Nephron progenitor cell (in vitro differentiated cells): ENCODE measurements around the gene ZNF850.
"Not testable (repeated sequence)": the region's sequence is repeated elsewhere in the genome, so short reads cannot be mapped to it uniquely, and the experiment has no call there.

Experiments used
- DNase-seq: peaks from one replicate; pipeline ENCODE4 v3.0.0; 2021
- H3K27ac Mint-ChIP-seq: 2 replicates; pipeline ENCODE4 v1.8.0; 2021; ENCODE audit warnings: mild to moderate bottlenecking, moderate library complexity, mixed read lengths
- H3K27me3 Mint-ChIP-seq: 2 replicates; pipeline ENCODE4 v1.8.0; 2021; ENCODE audit warnings: mild to moderate bottlenecking, low read depth, mixed read lengths; ENCODE audit not compliant: poor library complexity
- H3K36me3 Mint-ChIP-seq: 2 replicates; pipeline ENCODE4 v1.8.0; 2021; ENCODE audit warnings: low read depth, mixed read lengths
- H3K4me1 Mint-ChIP-seq: 2 replicates; pipeline ENCODE4 v1.8.0; 2021; ENCODE audit warnings: mixed read lengths
- H3K4me3 Mint-ChIP-seq: 2 replicates; pipeline ENCODE4 v1.8.0; 2021; ENCODE audit warnings: mild to moderate bottlenecking, moderate library complexity, mixed read lengths
- H3K9me3 Mint-ChIP-seq: 2 replicates; pipeline ENCODE4 v1.8.0; 2021; ENCODE audit warnings: mild to moderate bottlenecking, moderate library complexity, mixed read lengths
- CTCF ChIP-seq: fragments of 200-600 bp; sonication (generic); IDR thresholded peaks from 2 replicates; pipeline ENCODE4 v1.5.0; 2021; ENCODE audit warnings: antibody characterized with exemption

Gene ZNF850

DNA sequence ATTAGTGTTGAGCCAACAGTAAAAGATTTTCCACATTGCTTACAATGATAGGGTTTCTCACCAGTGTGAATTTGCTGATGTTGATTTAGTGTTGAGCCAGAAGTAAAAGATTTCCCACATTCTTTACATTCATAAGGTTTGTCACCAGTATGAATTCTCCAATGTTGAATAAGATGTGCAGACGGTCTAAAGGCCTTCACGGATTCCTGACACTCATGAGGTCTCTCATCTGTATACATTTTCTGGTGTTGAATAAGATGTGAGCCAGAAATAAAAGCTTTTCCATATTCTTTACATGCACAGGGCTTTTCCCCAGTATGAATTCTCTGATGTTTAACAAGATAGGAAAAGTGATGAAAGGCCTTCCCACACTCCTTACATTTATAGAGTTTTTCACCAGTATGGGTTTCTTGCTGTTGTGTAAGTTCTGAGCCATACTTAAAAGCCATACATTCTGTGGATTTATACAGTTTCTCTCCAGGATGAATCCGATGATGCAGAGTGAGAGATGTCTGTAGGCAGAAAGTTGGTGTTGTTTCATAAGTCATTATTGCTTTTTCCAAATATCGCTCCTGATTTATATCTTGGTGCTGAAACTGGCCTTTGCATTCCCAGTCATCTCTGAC, 22.4 kb downstream of the ZNF850 start:
- Mint-ChIP-seq H3K4me1 (no peaks in the 10 kb centered on the region), H3K4me3 (no peak overlapping the region), H3K27ac (no peak overlapping the region), H3K27me3 (no peaks in the 10 kb centered on the region), H3K36me3 (peaks cover 100% of the 10 kb centered on the region), H3K9me3 (peaks cover 98% of the 10 kb centered on the region)
- DNase-seq, result no peak
- no peak for TF ChIP-seq CTCF

DNA sequence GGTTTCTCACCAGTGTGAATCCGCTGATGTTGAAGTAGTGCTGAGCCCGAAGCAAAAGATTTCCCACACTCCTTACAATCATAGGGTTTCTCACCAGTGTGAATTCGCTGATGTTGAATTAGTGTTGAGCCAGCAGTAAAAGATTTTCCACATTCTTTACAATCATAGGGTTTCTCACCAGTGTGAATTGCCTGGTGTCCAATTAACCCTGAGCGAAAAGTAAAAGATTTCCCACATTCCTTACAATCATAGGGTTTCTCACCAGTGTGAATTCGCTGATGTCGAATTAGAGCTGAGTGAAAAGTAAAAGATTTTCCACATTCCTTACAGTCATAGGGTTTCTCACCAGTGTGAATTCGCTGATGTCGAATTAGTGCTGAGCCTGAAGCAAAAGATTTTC, 23.0 kb downstream of the ZNF850 start:
- H3K27ac Mint-ChIP-seq, H3K4me3 Mint-ChIP-seq, DNase-seq, H3K4me1 Mint-ChIP-seq, H3K27me3 Mint-ChIP-seq: not testable (repeated sequence)
- Mint-ChIP-seq H3K9me3 (peaks cover 98% of the 10 kb centered on the region), H3K36me3 (peaks cover 100% of the 10 kb centered on the region)

GRCh38 chr19:36748431-36749275, 24.0 kb downstream of the ZNF850 start:
- Mint-ChIP-seq H3K4me1 (no peaks in the 10 kb centered on the region), H3K27ac (no peak overlapping the region), H3K36me3 (peaks cover 98% of the 10 kb centered on the region), H3K9me3 (peaks cover 98% of the 10 kb centered on the region), H3K4me3 (no peak overlapping the region), H3K27me3 (no peaks in the 10 kb centered on the region)
- TF ChIP-seq CTCF, result no peak
- DNase-seq, result no peak

- H3K27me3 Mint-ChIP-seq, result no peaks in the 10 kb centered on the region
- no peak for TF ChIP-seq CTCF
- no peak overlapping the region for H3K4me3 Mint-ChIP-seq
- H3K36me3 Mint-ChIP-seq, result peaks cover 96% of the 10 kb centered on the region
- no peak overlapping the region for H3K27ac Mint-ChIP-seq
- H3K9me3 Mint-ChIP-seq, result peaks cover 100% of the 10 kb centered on the region
- no peaks in the 10 kb centered on the region for H3K4me1 Mint-ChIP-seq
- DNase-seq, result no peak
Observed at GRCh38 chr19:36747750-36748149, 24.9 kb downstream of the ZNF850 start.

- Mint-ChIP-seq H3K4me1 (no peaks in the 10 kb centered on the region), H3K4me3 (no peak overlapping the region), H3K27me3 (no peaks in the 10 kb centered on the region), H3K36me3 (peaks cover 94% of the 10 kb centered on the region), H3K9me3 (peaks cover 100% of the 10 kb centered on the region), H3K27ac (no peak overlapping the region)
- no peak for TF ChIP-seq CTCF
- DNase-seq, result no peak
Observed at GRCh38 chr19:36745870-36746269, 26.7 kb downstream of the ZNF850 start.

DNA sequence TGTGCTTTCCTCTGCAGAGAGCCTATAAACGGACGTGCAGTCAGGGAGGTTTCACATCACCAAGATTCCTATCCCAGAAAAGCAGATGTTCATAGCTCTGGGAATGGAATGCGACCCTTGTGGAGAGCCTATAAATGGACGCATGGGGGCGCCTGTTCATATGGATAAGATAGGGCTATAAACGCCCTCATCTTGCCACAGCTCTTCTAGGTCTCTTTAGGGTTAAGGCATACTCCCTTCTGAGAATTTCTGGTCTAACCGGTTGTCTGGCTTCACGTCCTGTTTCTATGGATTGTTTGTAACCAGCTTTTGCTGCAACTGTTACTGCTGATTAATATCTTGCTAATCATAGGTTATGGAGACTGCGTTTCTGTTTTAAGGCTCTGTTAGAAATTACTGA, 36.4 kb downstream of the ZNF850 start:
- Mint-ChIP-seq H3K36me3 (peaks cover 85% of the 10 kb centered on the region), H3K9me3 (peaks cover 97% of the 10 kb centered on the region)
- H3K4me1 Mint-ChIP-seq, H3K4me3 Mint-ChIP-seq, H3K27me3 Mint-ChIP-seq, DNase-seq, H3K27ac Mint-ChIP-seq: not testable (repeated sequence)
